ENCODE measurements around the gene CHAD. TPM values are rescaled to one million over a fixed set of nuclear protein-coding genes. Genes with fewer than 3 reads are reported as not detected.

The CHAD gene
- total RNA-seq, 1 donor from 2014 or later = 0.12 TPM

DNA sequence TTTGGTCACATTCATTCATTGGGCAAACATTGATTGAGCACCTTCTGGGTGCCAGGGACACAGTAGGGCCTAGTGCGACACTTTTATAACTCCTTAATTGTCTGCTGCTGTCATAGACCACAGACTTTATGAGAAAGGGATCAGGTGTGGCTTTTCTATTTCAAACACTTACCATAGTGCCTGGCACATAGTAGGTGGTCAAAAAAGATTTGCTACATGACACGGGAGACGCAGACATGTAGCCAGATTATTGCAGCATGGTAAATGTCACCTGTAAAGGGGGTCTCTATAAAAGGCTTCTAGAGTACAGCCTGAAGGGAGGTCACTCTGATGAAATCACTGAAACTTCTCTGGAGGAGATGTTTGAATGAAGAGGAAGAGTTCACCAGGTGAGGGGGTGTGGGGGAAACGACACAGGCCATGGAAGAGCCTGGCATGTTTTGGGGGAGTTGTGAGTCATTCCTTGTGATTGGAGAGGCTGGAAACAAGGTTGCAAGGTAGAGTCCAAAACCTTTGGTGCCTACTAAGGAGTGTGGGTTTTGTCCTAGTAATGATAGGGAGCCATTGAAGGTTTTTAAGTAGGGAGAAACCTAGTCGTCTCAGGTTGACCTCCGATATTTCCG is 11.6 kb upstream of the CHAD start:
- no peak overlapping the region for H3K27ac Mint-ChIP-seq (ENCODE audit: unreplicated experiment)
- no peaks in the 10 kb centered on the region for H3K27me3 Mint-ChIP-seq (ENCODE audit: low read depth)
- no peaks in the 10 kb centered on the region for H3K9me3 Mint-ChIP-seq (ENCODE audit: low read depth)
- H3K36me3 Mint-ChIP-seq (ENCODE audit: low read depth) = peaks cover 9% of the 10 kb centered on the region
- DNase-seq (ENCODE audit: low spot score) = no peak
- H3K4me3 Mint-ChIP-seq (ENCODE audit: unreplicated experiment) = peak overlapping the region; percentile 77
- TF ChIP-seq, protein P1, sequence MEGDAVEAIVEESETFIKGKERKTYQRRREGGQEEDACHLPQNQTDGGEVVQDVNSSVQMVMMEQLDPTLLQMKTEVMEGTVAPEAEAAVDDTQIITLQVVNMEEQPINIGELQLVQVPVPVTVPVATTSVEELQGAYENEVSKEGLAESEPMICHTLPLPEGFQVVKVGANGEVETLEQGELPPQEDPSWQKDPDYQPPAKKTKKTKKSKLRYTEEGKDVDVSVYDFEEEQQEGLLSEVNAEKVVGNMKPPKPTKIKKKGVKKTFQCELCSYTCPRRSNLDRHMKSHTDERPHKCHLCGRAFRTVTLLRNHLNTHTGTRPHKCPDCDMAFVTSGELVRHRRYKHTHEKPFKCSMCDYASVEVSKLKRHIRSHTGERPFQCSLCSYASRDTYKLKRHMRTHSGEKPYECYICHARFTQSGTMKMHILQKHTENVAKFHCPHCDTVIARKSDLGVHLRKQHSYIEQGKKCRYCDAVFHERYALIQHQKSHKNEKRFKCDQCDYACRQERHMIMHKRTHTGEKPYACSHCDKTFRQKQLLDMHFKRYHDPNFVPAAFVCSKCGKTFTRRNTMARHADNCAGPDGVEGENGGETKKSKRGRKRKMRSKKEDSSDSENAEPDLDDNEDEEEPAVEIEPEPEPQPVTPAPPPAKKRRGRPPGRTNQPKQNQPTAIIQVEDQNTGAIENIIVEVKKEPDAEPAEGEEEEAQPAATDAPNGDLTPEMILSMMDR (IDR thresholded peaks at IDR 0.05) = no peak
- H3K4me1 Mint-ChIP-seq (ENCODE audit: low read depth) = peaks cover 29% of the 10 kb centered on the region

DNA sequence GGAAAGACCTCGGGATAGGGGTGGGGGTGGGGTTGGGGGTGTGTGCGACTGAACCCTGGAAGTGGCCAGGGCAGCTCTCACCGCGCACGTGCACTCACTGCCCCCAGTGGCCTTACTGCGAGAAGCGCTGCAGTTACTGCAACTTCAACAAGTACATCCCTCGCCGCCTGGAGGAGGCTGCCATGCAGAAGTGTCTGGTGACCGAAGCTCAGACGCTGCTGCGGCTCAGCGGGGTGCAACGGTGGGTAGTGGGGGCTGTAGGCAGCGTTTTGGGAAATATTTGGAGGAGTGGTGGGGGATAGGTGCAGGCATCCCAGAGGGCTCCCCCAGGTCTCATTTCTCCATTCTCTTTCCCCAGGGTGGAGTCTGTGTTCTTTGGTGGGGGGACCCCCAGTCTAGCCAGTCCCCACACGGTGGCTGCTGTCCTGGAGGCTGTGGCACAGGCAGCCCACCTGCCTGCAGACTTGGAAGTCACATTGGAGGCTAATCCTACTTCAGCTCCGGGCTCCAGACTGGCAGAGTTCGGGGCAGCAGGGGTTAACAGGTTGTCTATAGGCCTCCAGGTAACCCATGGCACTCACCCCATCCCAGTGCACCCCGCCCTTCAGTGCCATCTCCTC is 11.0 kb upstream of the CHAD start:
- Mint-ChIP-seq H3K4me1 (ENCODE audit: low read depth) (peaks cover 29% of the 10 kb centered on the region), H3K9me3 (ENCODE audit: low read depth) (no peaks in the 10 kb centered on the region), H3K4me3 (ENCODE audit: unreplicated experiment) (peak overlapping the region; percentile 77), H3K36me3 (ENCODE audit: low read depth) (peaks cover 4% of the 10 kb centered on the region), H3K27ac (ENCODE audit: unreplicated experiment) (peak overlapping the region; percentile 94), H3K27me3 (ENCODE audit: low read depth) (no peaks in the 10 kb centered on the region)
- TF ChIP-seq, protein P1 (IDR thresholded peaks at IDR 0.05) = peak; percentile 66
- peak; percentile 87 for DNase-seq (ENCODE audit: low spot score)

DNA sequence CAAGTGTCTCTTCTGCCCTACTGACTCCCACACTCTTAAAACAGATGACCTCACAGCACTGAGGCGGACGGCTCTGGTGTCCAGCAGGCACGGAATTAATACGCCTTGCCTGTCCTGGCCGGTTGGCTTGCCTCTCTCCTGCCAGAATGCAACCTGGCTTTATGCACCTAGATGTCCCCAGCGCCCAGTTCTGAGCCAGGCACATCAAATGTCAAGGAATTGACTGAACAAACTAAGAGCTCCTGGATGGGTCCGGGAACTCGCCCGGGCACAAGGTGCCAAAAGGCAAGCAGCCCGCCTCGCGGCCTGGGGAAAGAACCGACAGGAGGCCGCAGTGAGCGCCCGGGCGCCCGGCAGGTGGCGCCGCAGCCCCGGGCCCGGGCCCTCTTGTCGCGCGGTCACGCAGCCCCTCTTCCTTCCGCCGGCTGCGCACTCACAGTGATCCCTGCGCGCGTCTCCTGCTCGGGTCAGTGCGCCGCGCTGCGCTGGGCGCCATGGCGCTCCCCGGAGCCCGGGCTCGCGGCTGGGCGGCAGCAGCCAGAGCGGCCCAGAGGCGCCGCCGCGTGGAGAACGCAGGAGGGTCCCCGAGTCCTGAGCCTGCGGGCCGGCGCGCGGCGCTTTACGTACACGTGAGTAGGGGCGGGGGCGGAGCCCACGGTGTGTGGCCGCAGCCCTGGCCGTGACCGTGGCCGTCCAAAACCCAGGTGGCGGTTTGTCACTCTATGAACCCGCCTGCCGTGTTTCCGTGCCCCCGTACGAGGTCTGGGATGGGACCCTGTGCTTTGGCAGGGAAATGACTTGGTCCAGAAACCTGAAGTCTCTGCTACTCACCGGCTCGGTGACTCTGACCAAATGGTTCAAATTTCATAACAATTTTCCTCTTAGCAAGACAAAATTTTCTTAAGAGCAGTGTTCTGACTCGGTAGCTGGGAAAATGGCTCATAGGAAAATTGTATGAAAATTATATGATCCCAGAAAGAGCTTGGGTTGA is 10.0 kb upstream of the CHAD start, which contains the start of gene RSAD1:
Gene RSAD1 (plus strand): TSS at position 470 of the 991 bp plus-strand sequence. CDS start 25 bp downstream, at position 495.
- TF ChIP-seq, protein P1 (IDR thresholded peaks at IDR 0.05) = peak; percentile 97
- H3K27ac Mint-ChIP-seq (ENCODE audit: unreplicated experiment) = peak within 1 kb of the TSS; percentile 94
- no peaks in the 10 kb centered on the region for H3K9me3 Mint-ChIP-seq (ENCODE audit: low read depth)
- H3K4me1 Mint-ChIP-seq (ENCODE audit: low read depth) = peaks cover 29% of the 10 kb centered on the region
- H3K36me3 Mint-ChIP-seq (ENCODE audit: low read depth) = peaks cover 3% of the 10 kb centered on the region
- peak; percentile 92 for DNase-seq (ENCODE audit: low spot score)
- H3K27me3 Mint-ChIP-seq (ENCODE audit: low read depth) = no peaks in the 10 kb centered on the region
- H3K4me3 Mint-ChIP-seq (ENCODE audit: unreplicated experiment) = peak within 1 kb of the TSS; percentile 77

DNA sequence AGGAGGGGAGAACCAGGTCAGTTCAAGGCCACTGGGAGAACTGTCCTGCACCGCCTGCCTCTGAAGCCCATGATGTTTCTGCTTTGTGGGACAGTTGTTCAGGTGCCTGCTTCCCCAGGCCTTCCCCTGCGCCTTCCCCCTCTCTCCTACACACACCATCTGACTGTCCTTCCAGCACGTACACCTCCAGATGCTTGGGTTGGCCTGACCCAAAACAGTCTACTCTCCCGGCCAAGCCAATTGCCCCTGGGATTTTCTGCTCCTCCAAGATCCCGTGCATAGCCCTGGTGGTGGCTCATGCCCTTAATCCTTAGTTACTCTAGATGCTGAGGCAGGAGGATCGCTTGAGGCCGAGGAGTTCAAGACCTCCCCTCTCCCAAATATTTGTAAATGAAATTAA is 9.3 kb upstream of the CHAD start:
- H3K27me3 Mint-ChIP-seq (ENCODE audit: low read depth) = no peaks in the 10 kb centered on the region
- peaks cover 5% of the 10 kb centered on the region for H3K36me3 Mint-ChIP-seq (ENCODE audit: low read depth)

More for the DNA sequence above, 9.3 kb upstream of the CHAD start:
- H3K27ac Mint-ChIP-seq (ENCODE audit: unreplicated experiment) = peak overlapping the region; percentile 91
- peak overlapping the region; percentile 67 for H3K4me3 Mint-ChIP-seq (ENCODE audit: unreplicated experiment)
- DNase-seq (ENCODE audit: low spot score) = peak; percentile 47
- H3K9me3 Mint-ChIP-seq (ENCODE audit: low read depth) = no peaks in the 10 kb centered on the region
- peaks cover 28% of the 10 kb centered on the region for H3K4me1 Mint-ChIP-seq (ENCODE audit: low read depth)
- TF ChIP-seq, protein P1 (IDR thresholded peaks at IDR 0.05) = no peak
